Kidney (tissue), 14 donors: ENCODE measurements around the gene LRCH3. TPM values are rescaled to one million over a fixed set of nuclear protein-coding genes. Genes with fewer than 3 reads are reported as not detected.

Experiments used
- DNase-seq, 5 donors: peaks; one replicate each; pipeline ENCODE4 v3.0.0-alpha.2; 2013 to 2020
- FAIRE-seq: peaks from 2 replicates; lab custom pipeline; 2012; peaks lifted over from hg19 to GRCh38; lab: Jason Lieb, UNC
- H3K27ac ChIP-seq, 2 donors: one replicate each; pipeline ENCODE4 v1.7.0; 2013; ENCODE audit warnings: low read depth in 2 of 2, low read length in 2 of 2, inconsistent platforms in 1 of 2
- H3K27me3 ChIP-seq: one replicate; pipeline ENCODE4 v1.7.1; 2013; ENCODE audit warnings: low read length, inconsistent platforms; ENCODE audit not compliant: control insufficient read depth, insufficient read depth
- H3K36me3 ChIP-seq, 3 donors: one replicate each; pipeline versions ENCODE4 v1.7.0 to v1.7.1; 2013; ENCODE audit warnings: low read length in 3 of 3, control low read depth in 1 of 3, inconsistent platforms in 1 of 3; ENCODE audit not compliant: insufficient read depth in 3 of 3, control insufficient read depth in 2 of 3
- H3K4me1 ChIP-seq, 3 donors: one replicate each; pipeline versions ENCODE4 v1.7.0 to v1.7.1; 2013; ENCODE audit warnings: low read length in 3 of 3, inconsistent platforms in 1 of 3, low read depth in 1 of 3; ENCODE audit not compliant: control insufficient read depth in 2 of 3, insufficient read depth in 2 of 3
- H3K4me3 ChIP-seq, 3 donors: one replicate each; pipeline versions ENCODE4 v1.7.0 to v1.8.1; 2013; ENCODE audit warnings: low read length in 3 of 3, control low read depth in 1 of 3, inconsistent platforms in 1 of 3
- H3K9ac ChIP-seq, 3 donors: one replicate each; pipeline versions ENCODE4 v1.7.0 to v1.7.1; 2013; ENCODE audit warnings: low read length in 3 of 3, control low read depth in 1 of 3, inconsistent platforms in 1 of 3
- H3K9me3 ChIP-seq, 3 donors: one replicate each; pipeline versions ENCODE4 v1.7.0 to v1.7.1; 2013; ENCODE audit warnings: low read length in 3 of 3, control low read depth in 1 of 3, inconsistent platforms in 1 of 3; ENCODE audit not compliant: control insufficient read depth in 2 of 3, insufficient read depth in 1 of 3
- CTCF ChIP-seq: IDR thresholded peaks from 3 replicates; pipeline ENCODE4 v1.5.1; 2012; ENCODE audit warnings: mild to moderate bottlenecking, moderate library complexity, borderline replicate concordance; ENCODE audit not compliant: insufficient read depth; ENCODE audit errors: extremely low read depth
- intact Hi-C: fragments of 100-400 bp; cut with DNase I; formaldehyde crosslinking; loops from one replicate; pipeline ENCODE4 v1.11.1; 2022
- polyA plus RNA-seq: library from polyadenylated mRNA; stranded (reverse); fragments of 350-450 nt; fragmentation: Illumina TruSeq; extraction: RNeasy Lipid Tissue Mini Kit (QIAGEN cat#74804); gene quantifications from one replicate; pipeline ENCODE4 v1.2.3, GENCODE V29; 2014; ENCODE audit warnings: low read depth, low replicate concordance; ENCODE audit not compliant: insufficient read depth
- total RNA-seq: library from RNA; stranded (reverse); fragmentation: NEBNext Ultra II Directional; extraction: Animal tissue kit (Norgen Biotek cat#: 25700); gene quantifications from one replicate; pipeline ENCODE4 v1.2.1, GENCODE V29; 2021
- donor health status: control.
- donor health status: control.
- donor health status: control.
- donor health status: control.
- donor health status: control.
- donor health status: DM: yes; HTN: yes; CAD: no.
- donor health status: Normal renal cell carcinoma (clear cell type).

The LRCH3 gene
- total and polyA plus RNA-seq, 2 donors from 2014 or later, result 11.6 to 52.0 TPM

- TF ChIP-seq CTCF, result no peak
- intact Hi-C loops, result no loop called here
- no peaks in the 10 kb centered on the region for H3K27me3 ChIP-seq
- peaks cover 0 to 8% (median 0%) of the 10 kb centered on the region in 3 donors for H3K4me1 ChIP-seq
- FAIRE-seq (no peak), DNase-seq (no peak)
- no peak overlapping the region for H3K9ac ChIP-seq
- H3K36me3 ChIP-seq, result no peaks in the 10 kb centered on the region
- no peak overlapping the region for H3K4me3 ChIP-seq
- no peak overlapping the region for H3K27ac ChIP-seq
- H3K9me3 ChIP-seq, result no peaks in the 10 kb centered on the region
Measured at GRCh38 chr3:197752107-197752506, 38.9 kb upstream of the LRCH3 start.

GRCh38 chr3:197753263-197753662 lies 37.8 kb upstream of the LRCH3 start:
- intact Hi-C loops, result no loop called here

GRCh38 chr3:197756704-197757103 lies 34.4 kb upstream of the LRCH3 start:
- Histone ChIP-seq H3K4me3 (no peak overlapping the region), H3K9me3 (no peaks in the 10 kb centered on the region), H3K4me1 (peaks cover 0 to 4% (median 0%) of the 10 kb centered on the region in 3 donors), H3K9ac (no peak overlapping the region), H3K27me3 (no peaks in the 10 kb centered on the region), H3K36me3 (peaks cover 3 to 8% (median 5%) of the 10 kb centered on the region in 3 donors), H3K27ac (no peak overlapping the region)
- intact Hi-C loops, result no loop called here
- no peak for FAIRE-seq
- no peak for TF ChIP-seq CTCF
- no peak for DNase-seq

More at GRCh38 chr3:197753263-197753662, 37.8 kb upstream of the LRCH3 start:
- no peak for TF ChIP-seq CTCF
- H3K9ac ChIP-seq, result no peak overlapping the region
- no peaks in the 10 kb centered on the region for H3K27me3 ChIP-seq
- FAIRE-seq (no peak), DNase-seq (no peak)
- H3K9me3 ChIP-seq, result no peaks in the 10 kb centered on the region
- H3K4me3 ChIP-seq, result no peak overlapping the region
- peaks cover 0 to under 1% (median 0%) of the 10 kb centered on the region in 3 donors for H3K36me3 ChIP-seq
- H3K27ac ChIP-seq, result no peak overlapping the region
- H3K4me1 ChIP-seq, result peaks cover 0 to 8% (median 0%) of the 10 kb centered on the region in 3 donors

- H3K9me3 ChIP-seq, result no peaks in the 10 kb centered on the region
- H3K4me3 ChIP-seq, result no peak overlapping the region
- no peak for TF ChIP-seq CTCF
- H3K27ac ChIP-seq, result no peak overlapping the region
- no peak overlapping the region for H3K9ac ChIP-seq
- no peaks in the 10 kb centered on the region for H3K4me1 ChIP-seq
- peaks cover 3 to 8% (median 8%) of the 10 kb centered on the region in 3 donors for H3K36me3 ChIP-seq
- intact Hi-C loops, result no loop called here
- no peaks in the 10 kb centered on the region for H3K27me3 ChIP-seq
- FAIRE-seq (no peak), DNase-seq (no peak)
Measured at GRCh38 chr3:197758512-197758911, 32.5 kb upstream of the LRCH3 start.
